HepG2 (cell line): ENCODE data around the gene AKAP12.

ENCODE experiments used
- ARNT ChIP-seq: fragments of 450-650 bp; IDR thresholded peaks from 2 replicates; pipeline ENCODE4 v1.6.1; 2017
- CTCF ChIP-seq: sonication (generic); formaldehyde crosslinking; IDR thresholded peaks from 2 replicates; pipeline ENCODE4 v1.5.0; 2020; ENCODE audit warnings: mild to moderate bottlenecking, missing genetic modification reagents, moderate library complexity
- DNMT3B ChIP-seq: conservative IDR thresholded peaks from 2 replicates; pipeline ENCODE4 v1.6.1; 2016; ENCODE audit warnings: missing biosample characterization, control low read depth
- EZH2 ChIP-seq: conservative IDR thresholded peaks from 2 replicates; pipeline ENCODE4 v1.6.1; 2012; ENCODE audit warnings: mild to moderate bottlenecking, low read depth, low read length, moderate library complexity
- HNF4G ChIP-seq, 2 experiments: sonication (generic) in 1 of 2; formaldehyde crosslinking in 1 of 2; IDR thresholded peaks; 2 replicates each; pipeline versions ENCODE4 v1.4.0 to v1.6.1; 2011 to 2020; ENCODE audit warnings: borderline replicate concordance in 2 of 2, low read depth in 2 of 2, mild to moderate bottlenecking in 2 of 2, low read length in 1 of 2, missing genetic modification reagents in 1 of 2, moderate library complexity in 1 of 2
- JUND ChIP-seq: sonication (generic); formaldehyde crosslinking; IDR thresholded peaks from 2 replicates; pipeline ENCODE4 v1.8.0; 2022; ENCODE audit warnings: mild to moderate bottlenecking, missing genetic modification reagents
- MAFF ChIP-seq: IDR thresholded peaks from 2 replicates; pipeline ENCODE4 v1.6.1; 2011; ENCODE audit warnings: low read depth, low read length, improper control_type of control experiment
- NCOA5 ChIP-seq: sonication (generic); formaldehyde crosslinking; IDR thresholded peaks from 2 replicates; pipeline ENCODE4 v1.4.0; 2020; ENCODE audit warnings: missing genetic modification reagents
- POLR2A ChIP-seq, 2 experiments: IDR thresholded peaks; 2 replicates each; pipeline ENCODE4 v1.6.1; 2011; ENCODE audit warnings: low read depth in 2 of 2, low read length in 2 of 2, mild to moderate bottlenecking in 1 of 2, moderate library complexity in 1 of 2; ENCODE audit not compliant: insufficient read depth in 1 of 2
- ZC3H13 ChIP-seq: sonication (generic); formaldehyde crosslinking; IDR thresholded peaks from 2 replicates; pipeline ENCODE4 v1.8.1; 2023; ENCODE audit warnings: mild to moderate bottlenecking, missing genetic modification reagents, moderate library complexity
- ZKSCAN1 ChIP-seq: fragments of 150-350 bp; IDR thresholded peaks from 2 replicates; pipeline ENCODE4 v1.6.1; 2014; ENCODE audit warnings: low read length
- ZNF232 ChIP-seq: sonication (generic); formaldehyde crosslinking; IDR thresholded peaks from 2 replicates; pipeline ENCODE4 v1.4.0; 2020; ENCODE audit warnings: missing genetic modification reagents, borderline replicate concordance

- TF ChIP-seq ZC3H13 = no peak
- TF ChIP-seq HNF4G (IDR thresholded peaks at IDR 0.05; ENCODE audit: borderline replicate concordance, low read depth, low read length) = no peak
- TF ChIP-seq HNF4G (CRISPR knock-in tag; IDR thresholded peaks at IDR 0.05; ENCODE audit: borderline replicate concordance, low read depth) = no peak
- no peak for TF ChIP-seq ZKSCAN1
- no peak for TF ChIP-seq EZH2
- TF ChIP-seq NCOA5 (CRISPR knock-in tag) = no peak
- no peak for TF ChIP-seq MAFF
- TF ChIP-seq ARNT = no peak
- no peak for TF ChIP-seq JUND (CRISPR knock-in tag)
- no peak for TF ChIP-seq CTCF (CRISPR knock-in tag)
- TF ChIP-seq DNMT3B (CRISPR knock-in tag) = no peak
- TF ChIP-seq POLR2A (IDR thresholded peaks at IDR 0.05; ENCODE audit: insufficient read depth in 1 of 2, low read depth in 2 of 2, low read length in 2 of 2) = no peak
- no peak for TF ChIP-seq ZNF232 (CRISPR knock-in tag)
Observed at GRCh38 chr6:151209071-151209831, 30.5 kb upstream of the AKAP12 start.
